Left ventricle myocardium inferior (tissue), 1 donor: ENCODE data around the gene STK10. TPM values are rescaled to one million over a fixed set of nuclear protein-coding genes. Genes with fewer than 3 reads are reported as not detected.

ENCODE experiments used
- DNase-seq: peaks from one replicate; pipeline ENCODE4 v3.0.0-alpha.2; 2020
- H3K27ac ChIP-seq: fragments of 200-600 bp; replicated peaks from 2 replicates; pipeline ENCODE4 v1.8.0; 2021
- H3K27me3 ChIP-seq: fragments of 200-600 bp; 2 replicates; pipeline ENCODE4 v1.8.0; 2021; ENCODE audit warnings: low read depth
- H3K36me3 ChIP-seq: fragments of 200-600 bp; 2 replicates; pipeline ENCODE4 v1.8.0; 2021
- H3K4me1 ChIP-seq: fragments of 200-600 bp; 2 replicates; pipeline ENCODE4 v1.8.0; 2021
- H3K4me3 ChIP-seq: fragments of 200-600 bp; 2 replicates; pipeline ENCODE4 v1.8.0; 2021; ENCODE audit warnings: mild to moderate bottlenecking, moderate library complexity
- H3K9me3 ChIP-seq: fragments of 200-600 bp; replicated peaks from 2 replicates; pipeline ENCODE4 v1.8.0; 2021
- CTCF ChIP-seq: fragments of 200-600 bp; IDR thresholded peaks from 2 replicates; pipeline ENCODE4 v1.8.0; 2021; ENCODE audit warnings: antibody characterized with exemption, mild to moderate bottlenecking, borderline replicate concordance
- intact Hi-C: fragments of 100-400 bp; cut with micrococcal nuclease; formaldehyde crosslinking; loops from one replicate; pipeline ENCODE4 v1.11.0; 2022
- total RNA-seq: library from RNA; stranded (reverse); fragmentation: NEBNext Ultra II Directional; extraction: Animal tissue kit (Norgen Biotek cat#: 25700); gene quantifications from one replicate; pipeline ENCODE4 v1.2.1, GENCODE V29; 2021
- donor health status: DM: no; HTN: yes; CAD: no; lungs with severe emphysema.

Gene STK10
- total RNA-seq, 1 donor from 2014 or later, result 5.3 TPM

GRCh38 chr5:172144931-172145869 lies 42.8 kb downstream of the STK10 start:
- TF ChIP-seq CTCF, result no peak
- peak overlapping the region; percentile 61 for H3K27ac ChIP-seq
- H3K9me3 ChIP-seq, result no peaks in the 10 kb centered on the region
- no peak overlapping the region for H3K4me3 ChIP-seq
- intact Hi-C loops, result no loop called here
- H3K4me1 ChIP-seq, result peaks cover 37% of the 10 kb centered on the region
- H3K27me3 ChIP-seq, result no peaks in the 10 kb centered on the region
- no peak for DNase-seq
- H3K36me3 ChIP-seq, result no peaks in the 10 kb centered on the region

GRCh38 chr5:172144291-172144815 lies 43.7 kb downstream of the STK10 start:
- Histone ChIP-seq H3K27me3 (no peaks in the 10 kb centered on the region), H3K4me3 (no peak overlapping the region), H3K9me3 (no peaks in the 10 kb centered on the region), H3K4me1 (peaks cover 32% of the 10 kb centered on the region), H3K27ac (peak overlapping the region; percentile 61), H3K36me3 (no peaks in the 10 kb centered on the region)
- intact Hi-C loops, result no loop called here
- no peak for TF ChIP-seq CTCF
- peak; percentile 62 for DNase-seq

GRCh38 chr5:172143875-172144274 lies 44.1 kb downstream of the STK10 start:
- no peak for DNase-seq
- no peaks in the 10 kb centered on the region for H3K9me3 ChIP-seq
- H3K36me3 ChIP-seq, result no peaks in the 10 kb centered on the region
- H3K27ac ChIP-seq, result peak overlapping the region; percentile 61
- peaks cover 32% of the 10 kb centered on the region for H3K4me1 ChIP-seq
- intact Hi-C loops, result no loop called here
- TF ChIP-seq CTCF, result no peak
- H3K27me3 ChIP-seq, result no peaks in the 10 kb centered on the region
- H3K4me3 ChIP-seq, result no peak overlapping the region

- Histone ChIP-seq H3K27ac (no peak overlapping the region), H3K27me3 (no peaks in the 10 kb centered on the region), H3K36me3 (no peaks in the 10 kb centered on the region), H3K4me3 (no peak overlapping the region), H3K4me1 (peaks cover 26% of the 10 kb centered on the region), H3K9me3 (no peaks in the 10 kb centered on the region)
- no peak for DNase-seq
- intact Hi-C loops, result no loop called here
- no peak for TF ChIP-seq CTCF
These were observed 45.3 kb downstream of the STK10 start for GRCh38 chr5:172142709-172143215.

GRCh38 chr5:172141949-172142319 lies 46.1 kb downstream of the STK10 start:
- Histone ChIP-seq H3K4me3 (no peak overlapping the region), H3K27me3 (no peaks in the 10 kb centered on the region), H3K27ac (no peak overlapping the region), H3K4me1 (peaks cover 25% of the 10 kb centered on the region), H3K9me3 (no peaks in the 10 kb centered on the region), H3K36me3 (no peaks in the 10 kb centered on the region)
- TF ChIP-seq CTCF, result no peak
- intact Hi-C loops, result no loop called here
- DNase-seq, result no peak
